ENCODE measurements around the gene DAAM1.

DAAM1 gene

DNA sequence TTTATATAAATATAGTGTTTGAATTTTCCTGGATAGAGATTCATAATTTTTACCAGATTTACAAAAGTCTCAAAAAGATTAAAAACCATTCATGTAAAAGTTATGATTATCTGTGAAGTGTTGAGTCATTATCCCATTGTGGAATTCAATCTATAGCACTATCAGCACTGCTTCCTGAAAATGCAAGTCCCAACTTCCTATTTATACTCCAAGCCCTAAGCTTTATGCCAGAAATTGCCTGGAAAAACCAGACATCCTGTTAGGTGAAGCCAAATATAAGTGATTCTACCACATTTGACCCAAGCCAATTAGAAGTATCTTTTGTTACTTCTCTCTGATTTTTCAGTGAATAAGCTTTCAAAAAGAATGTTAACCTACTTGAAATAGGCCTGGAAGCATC is 147.6 kb downstream of the DAAM1 start:
- no peak overlapping the region for H3K4me2 ChIP-seq (ENCODE audit: low read length)
- no peak overlapping the region for H3K4me3 ChIP-seq (ENCODE audit: low read length)
- no peaks in the 10 kb centered on the region for H3K9me3 ChIP-seq (replicated peaks; ENCODE audit: low read length)
- H3K4me1 ChIP-seq (ENCODE audit: control insufficient read depth, insufficient read depth, low read length) = peaks cover 31% of the 10 kb centered on the region
- no peak overlapping the region for H3K9ac ChIP-seq (ENCODE audit: low read depth, low read length)
- no peaks in the 10 kb centered on the region for H3K27me3 ChIP-seq (ENCODE audit: control insufficient read depth, insufficient read depth, low read length)
- peaks cover 4% of the 10 kb centered on the region for H3K36me3 ChIP-seq (ENCODE audit: insufficient read depth, low read length)

DNA sequence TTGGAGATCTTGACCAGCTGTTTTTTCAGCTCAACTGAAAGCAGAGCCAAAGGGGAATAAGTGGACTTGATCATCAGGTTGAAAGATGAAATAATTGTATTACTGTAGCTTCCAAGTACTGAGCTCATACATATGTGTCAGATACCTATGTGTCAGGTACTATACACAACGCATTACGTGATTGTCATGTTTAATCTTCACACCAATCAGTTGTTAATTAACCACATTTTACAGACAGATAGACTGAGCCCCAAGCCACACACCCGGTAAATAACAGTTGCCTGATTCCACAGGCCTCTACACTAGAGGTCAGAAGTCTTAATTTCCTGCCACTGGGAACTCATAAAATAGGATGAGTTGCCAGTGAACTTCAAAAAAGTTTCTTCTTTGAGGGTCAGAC is 148.2 kb downstream of the DAAM1 start:
- Histone ChIP-seq H3K4me2 (ENCODE audit: low read length) (no peak overlapping the region), H3K9ac (ENCODE audit: low read depth, low read length) (no peak overlapping the region), H3K36me3 (ENCODE audit: insufficient read depth, low read length) (peaks cover 4% of the 10 kb centered on the region), H3K27me3 (ENCODE audit: control insufficient read depth, insufficient read depth, low read length) (no peaks in the 10 kb centered on the region), H3K4me3 (ENCODE audit: low read length) (no peak overlapping the region), H3K9me3 (replicated peaks; ENCODE audit: low read length) (no peaks in the 10 kb centered on the region), H3K4me1 (ENCODE audit: control insufficient read depth, insufficient read depth, low read length) (peaks cover 31% of the 10 kb centered on the region)

DNA sequence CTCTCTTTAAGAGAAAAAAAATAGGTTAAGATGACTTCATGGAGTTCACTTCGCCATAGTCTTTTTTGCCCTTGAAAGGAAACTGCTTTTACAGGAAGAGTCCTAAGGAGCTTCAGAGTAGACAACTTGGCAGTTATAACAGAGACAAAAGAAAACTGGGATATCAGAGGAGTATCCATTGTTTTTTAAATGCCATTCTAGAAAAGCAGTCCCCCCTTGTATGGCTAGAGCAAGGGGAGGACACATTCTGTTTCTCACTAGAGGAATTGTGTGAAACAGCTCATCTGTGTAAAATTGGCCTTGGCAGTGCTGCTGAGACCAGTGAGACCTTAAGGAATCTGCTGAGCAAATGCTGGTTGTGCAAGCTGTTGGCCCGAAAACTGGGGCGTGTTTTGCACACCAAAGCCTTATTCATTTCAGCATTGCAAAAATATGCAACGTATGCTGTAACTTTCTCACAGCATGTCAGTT is 148.7 kb downstream of the DAAM1 start:
- H3K27me3 ChIP-seq (ENCODE audit: control insufficient read depth, insufficient read depth, low read length) = no peaks in the 10 kb centered on the region
- H3K4me2 ChIP-seq (ENCODE audit: low read length) = no peak overlapping the region
- no peak overlapping the region for H3K9ac ChIP-seq (ENCODE audit: low read depth, low read length)
- H3K9me3 ChIP-seq (replicated peaks; ENCODE audit: low read length) = no peaks in the 10 kb centered on the region
- peaks cover 31% of the 10 kb centered on the region for H3K4me1 ChIP-seq (ENCODE audit: control insufficient read depth, insufficient read depth, low read length)
- H3K4me3 ChIP-seq (ENCODE audit: low read length) = no peak overlapping the region
- H3K36me3 ChIP-seq (ENCODE audit: insufficient read depth, low read length) = peaks cover 4% of the 10 kb centered on the region

DNA sequence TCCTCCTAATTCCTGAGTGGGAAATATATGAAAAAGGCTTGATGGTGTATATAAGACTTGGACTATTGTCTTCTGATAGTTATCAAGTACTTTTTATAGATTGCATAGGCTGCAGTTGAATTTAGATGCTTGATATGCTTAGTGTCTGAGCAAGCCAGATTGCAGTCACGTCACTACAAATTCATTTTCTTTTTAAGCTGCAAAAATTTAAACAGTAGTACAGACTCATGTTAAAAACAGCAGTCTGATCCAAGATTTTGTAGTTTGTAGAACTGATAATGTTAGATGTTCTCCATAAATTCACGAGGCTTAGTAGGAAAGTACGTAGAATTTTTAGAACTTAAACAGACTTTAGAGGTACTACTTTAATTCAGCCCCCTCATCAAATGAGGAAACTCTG is 150.3 kb downstream of the DAAM1 start:
- no peaks in the 10 kb centered on the region for H3K9me3 ChIP-seq (replicated peaks; ENCODE audit: low read length)
- H3K4me1 ChIP-seq (ENCODE audit: control insufficient read depth, insufficient read depth, low read length) = peaks cover 19% of the 10 kb centered on the region
- no peak overlapping the region for H3K4me3 ChIP-seq (ENCODE audit: low read length)
- no peaks in the 10 kb centered on the region for H3K27me3 ChIP-seq (ENCODE audit: control insufficient read depth, insufficient read depth, low read length)
- no peak overlapping the region for H3K9ac ChIP-seq (ENCODE audit: low read depth, low read length)
- peaks cover 4% of the 10 kb centered on the region for H3K36me3 ChIP-seq (ENCODE audit: insufficient read depth, low read length)
- no peak overlapping the region for H3K4me2 ChIP-seq (ENCODE audit: low read length)

DNA sequence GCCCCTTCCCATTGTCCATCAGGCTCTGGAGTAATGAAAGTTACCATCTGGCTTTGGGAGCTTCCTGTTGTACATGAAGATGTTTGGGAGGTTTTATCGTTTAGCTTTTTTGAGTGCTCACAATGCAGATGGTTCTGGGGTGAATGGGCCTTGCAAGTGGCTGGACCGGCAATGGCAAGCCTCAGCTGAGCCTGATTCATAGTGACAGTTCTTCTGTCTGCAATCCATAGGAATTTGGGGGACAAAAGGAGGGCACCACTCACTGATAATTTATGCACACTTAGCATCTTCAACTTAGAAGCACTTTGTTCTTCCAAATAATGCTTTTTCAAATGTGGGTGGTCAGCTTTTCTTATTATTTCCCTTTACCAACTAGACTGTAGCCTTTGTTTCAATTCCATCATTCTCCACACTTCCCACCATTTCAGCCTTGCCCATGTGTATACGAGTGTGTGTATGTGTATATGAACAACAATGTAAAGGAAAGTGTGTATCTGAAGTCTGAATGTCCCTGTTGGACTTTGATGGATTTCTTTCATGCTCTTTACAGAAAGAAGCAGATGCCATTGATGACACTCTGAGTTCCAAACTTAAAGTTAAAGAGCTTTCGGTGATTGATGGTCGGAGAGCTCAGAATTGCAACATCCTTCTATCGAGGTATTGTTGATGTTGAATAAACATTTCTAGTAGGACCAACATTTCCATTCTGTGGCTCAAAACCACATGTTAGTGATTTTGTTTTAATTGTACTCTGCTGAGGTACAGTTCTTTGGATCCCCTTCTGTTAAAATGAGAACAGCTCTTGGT is 151.3 kb downstream of the DAAM1 start:
- Histone ChIP-seq H3K9me3 (replicated peaks; ENCODE audit: low read length) (no peaks in the 10 kb centered on the region), H3K4me1 (ENCODE audit: control insufficient read depth, insufficient read depth, low read length) (peaks cover 15% of the 10 kb centered on the region), H3K27me3 (ENCODE audit: control insufficient read depth, insufficient read depth, low read length) (no peaks in the 10 kb centered on the region), H3K4me2 (ENCODE audit: low read length) (no peak overlapping the region), H3K36me3 (ENCODE audit: insufficient read depth, low read length) (peaks cover 4% of the 10 kb centered on the region), H3K9ac (ENCODE audit: low read depth, low read length) (no peak overlapping the region), H3K4me3 (ENCODE audit: low read length) (no peak overlapping the region)

DNA sequence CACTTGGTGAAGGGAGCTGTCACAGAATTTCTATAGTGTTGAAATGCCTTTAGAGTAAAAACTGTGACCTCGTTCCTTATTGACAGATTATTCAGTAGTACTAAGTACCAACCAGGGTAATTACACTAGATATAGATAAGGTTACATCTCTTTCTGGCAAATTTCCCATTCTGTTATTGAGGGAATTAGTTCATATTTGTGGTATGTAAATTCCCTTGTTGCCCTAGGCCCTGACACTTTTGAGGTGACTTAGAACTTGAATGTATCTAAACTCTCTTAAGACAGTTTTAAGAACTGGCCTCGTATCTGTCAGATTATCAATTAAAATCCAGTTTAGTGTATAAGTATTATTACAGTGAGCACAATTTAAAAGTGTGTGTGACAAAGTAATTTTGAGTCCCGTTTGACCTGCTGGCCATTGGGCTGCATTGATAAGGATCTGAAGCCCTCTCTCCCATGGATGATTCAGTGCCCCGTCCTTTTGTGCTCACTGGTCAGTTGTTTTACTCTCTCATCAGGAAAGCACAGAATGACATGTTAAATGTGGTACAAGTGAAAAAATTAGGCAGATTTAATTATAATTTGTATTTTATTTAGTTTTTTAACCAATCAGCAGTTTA is 153.5 kb downstream of the DAAM1 start:
- H3K9me3 ChIP-seq (replicated peaks; ENCODE audit: low read length) = no peaks in the 10 kb centered on the region
- peaks cover 4% of the 10 kb centered on the region for H3K36me3 ChIP-seq (ENCODE audit: insufficient read depth, low read length)
- no peak overlapping the region for H3K4me2 ChIP-seq (ENCODE audit: low read length)
- H3K27me3 ChIP-seq (ENCODE audit: control insufficient read depth, insufficient read depth, low read length) = no peaks in the 10 kb centered on the region
- H3K4me1 ChIP-seq (ENCODE audit: control insufficient read depth, insufficient read depth, low read length) = peaks cover 11% of the 10 kb centered on the region
- no peak overlapping the region for H3K4me3 ChIP-seq (ENCODE audit: low read length)
- H3K9ac ChIP-seq (ENCODE audit: low read depth, low read length) = no peak overlapping the region

DNA sequence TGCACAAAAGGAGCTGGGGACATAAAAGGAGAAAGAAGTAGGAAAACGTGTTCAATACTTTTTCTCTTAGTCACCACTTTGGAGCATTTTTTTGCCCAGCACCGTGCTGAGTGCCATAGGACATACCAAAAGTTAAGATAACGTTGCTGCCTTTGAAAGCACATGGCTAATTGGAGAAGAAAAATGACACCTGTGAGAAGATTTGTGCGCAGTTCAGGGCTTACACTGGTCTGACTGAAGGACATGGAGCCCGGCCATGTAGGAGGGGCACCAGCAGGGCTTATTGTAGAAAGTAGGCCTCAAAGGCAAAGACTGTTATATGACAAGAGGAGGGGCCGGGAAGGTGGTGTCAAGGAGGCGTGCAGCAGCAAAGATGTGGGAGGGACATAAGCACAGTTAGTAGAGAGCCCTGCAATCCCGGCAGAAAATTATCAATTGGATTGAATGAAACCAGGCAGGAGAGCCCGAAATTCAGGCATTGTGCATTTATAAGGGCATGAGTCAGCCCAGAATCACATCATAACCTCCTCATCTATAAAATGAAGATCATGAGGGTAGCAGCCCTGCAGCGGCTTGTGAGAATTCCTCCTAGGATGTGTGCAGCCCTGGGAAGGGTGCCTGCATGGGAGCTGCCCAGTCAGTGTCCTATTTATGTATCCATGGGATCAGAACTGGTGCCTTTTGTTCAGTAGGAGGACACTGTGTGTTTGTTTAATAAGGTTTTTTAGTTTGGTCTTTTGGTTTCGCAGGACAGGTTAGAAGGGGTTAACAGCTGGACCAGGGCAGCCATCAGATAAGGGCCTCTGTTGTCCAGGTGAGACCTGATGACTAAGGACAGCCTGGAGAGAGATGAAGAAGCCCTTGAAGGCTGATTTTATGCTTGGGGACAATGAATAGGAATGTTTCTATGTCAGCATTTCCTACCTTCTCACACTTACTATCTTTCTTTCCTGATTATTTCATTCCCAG is 154.3 kb downstream of the DAAM1 start:
- no peak overlapping the region for H3K4me3 ChIP-seq (ENCODE audit: low read length)
- H3K27me3 ChIP-seq (ENCODE audit: control insufficient read depth, insufficient read depth, low read length) = no peaks in the 10 kb centered on the region
- peaks cover 4% of the 10 kb centered on the region for H3K36me3 ChIP-seq (ENCODE audit: insufficient read depth, low read length)
- H3K4me2 ChIP-seq (ENCODE audit: low read length) = no peak overlapping the region
- no peaks in the 10 kb centered on the region for H3K9me3 ChIP-seq (replicated peaks; ENCODE audit: low read length)
- H3K4me1 ChIP-seq (ENCODE audit: control insufficient read depth, insufficient read depth, low read length) = peaks cover 4% of the 10 kb centered on the region
- no peak overlapping the region for H3K9ac ChIP-seq (ENCODE audit: low read depth, low read length)

DNA sequence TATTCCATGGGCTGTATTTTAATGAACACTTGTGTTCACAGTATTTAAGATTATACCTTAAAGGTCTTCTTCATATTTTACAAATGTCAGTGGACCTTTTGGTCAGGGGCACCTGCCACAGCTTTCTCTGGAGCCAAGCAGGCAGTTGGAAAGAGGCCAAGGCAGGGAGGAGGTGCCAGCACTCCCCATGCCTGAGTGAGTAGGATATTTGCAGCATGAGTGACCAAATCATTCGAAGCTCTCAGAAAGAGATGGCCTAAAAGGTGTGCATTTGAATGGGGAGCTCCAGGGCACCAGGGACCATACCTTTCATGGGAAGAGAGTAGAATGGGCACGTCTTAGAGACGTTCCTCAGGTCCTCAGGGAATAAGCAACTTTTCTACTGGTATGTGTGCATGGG is 155.1 kb downstream of the DAAM1 start:
- Histone ChIP-seq H3K4me2 (ENCODE audit: low read length) (no peak overlapping the region), H3K9ac (ENCODE audit: low read depth, low read length) (no peak overlapping the region), H3K4me1 (ENCODE audit: control insufficient read depth, insufficient read depth, low read length) (peaks cover 4% of the 10 kb centered on the region), H3K9me3 (replicated peaks; ENCODE audit: low read length) (no peaks in the 10 kb centered on the region), H3K36me3 (ENCODE audit: insufficient read depth, low read length) (peaks cover 6% of the 10 kb centered on the region), H3K4me3 (ENCODE audit: low read length) (no peak overlapping the region), H3K27me3 (ENCODE audit: control insufficient read depth, insufficient read depth, low read length) (no peaks in the 10 kb centered on the region)

DNA sequence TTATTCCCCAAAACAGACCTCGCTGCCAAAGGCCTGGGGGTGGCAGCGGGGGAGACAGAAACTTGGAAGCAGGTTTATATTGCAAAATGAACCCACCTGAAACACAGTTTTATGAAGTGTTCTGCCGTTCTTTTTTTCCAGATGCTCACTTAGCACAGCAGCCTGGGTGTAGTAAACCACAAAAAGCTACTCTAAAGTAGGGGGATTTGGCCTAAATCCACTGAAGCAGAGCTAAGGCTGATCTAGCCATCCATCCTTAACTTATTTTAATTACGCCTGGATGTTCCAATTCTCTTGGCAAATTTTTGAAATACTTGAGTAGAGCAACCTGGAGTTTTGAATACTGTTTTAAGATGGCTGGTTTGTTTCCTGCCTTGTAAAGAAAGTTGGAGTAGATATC is 155.5 kb downstream of the DAAM1 start:
- no peak overlapping the region for H3K9ac ChIP-seq (ENCODE audit: low read depth, low read length)
- no peak overlapping the region for H3K4me3 ChIP-seq (ENCODE audit: low read length)
- H3K27me3 ChIP-seq (ENCODE audit: control insufficient read depth, insufficient read depth, low read length) = no peaks in the 10 kb centered on the region
- H3K36me3 ChIP-seq (ENCODE audit: insufficient read depth, low read length) = peaks cover 6% of the 10 kb centered on the region
- H3K9me3 ChIP-seq (replicated peaks; ENCODE audit: low read length) = no peaks in the 10 kb centered on the region
- no peak overlapping the region for H3K4me2 ChIP-seq (ENCODE audit: low read length)
- H3K4me1 ChIP-seq (ENCODE audit: control insufficient read depth, insufficient read depth, low read length) = peaks cover 4% of the 10 kb centered on the region

DNA sequence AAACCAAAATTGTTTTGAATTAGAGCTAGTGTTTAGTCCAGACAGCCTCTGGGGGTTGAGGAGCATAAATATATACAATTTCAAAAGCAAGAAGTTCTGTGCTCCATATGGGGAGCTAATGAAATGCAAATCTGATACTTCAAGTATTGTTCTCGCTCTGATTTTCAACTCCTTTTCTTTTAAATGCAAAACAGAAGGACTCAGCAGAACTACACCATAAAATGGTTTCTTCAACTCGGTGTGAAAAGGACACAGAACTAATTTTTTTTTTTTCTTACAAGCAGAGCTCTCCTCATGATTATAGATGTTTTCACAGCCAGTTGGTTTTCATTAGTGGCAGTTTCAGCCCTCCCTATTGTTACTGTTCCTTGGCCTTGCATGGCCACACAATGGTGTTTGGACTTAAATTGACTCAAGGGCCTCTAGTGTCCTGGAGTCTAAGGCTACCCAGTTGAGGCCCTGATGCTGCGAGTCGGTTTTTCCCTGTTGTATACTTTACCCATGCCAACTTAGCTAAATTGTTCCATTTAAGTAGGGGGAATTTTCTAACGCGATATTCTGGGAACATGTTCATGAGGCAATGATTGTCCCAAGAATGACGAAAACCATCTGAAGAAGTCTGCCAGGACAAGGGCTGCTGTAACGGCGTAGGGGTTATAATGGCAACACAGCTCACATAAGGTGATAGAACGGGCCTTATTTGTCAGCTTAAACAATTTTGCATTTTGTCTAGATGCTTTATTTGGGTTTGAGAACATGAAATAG is 156.4 kb downstream of the DAAM1 start:
- Histone ChIP-seq H3K4me1 (ENCODE audit: control insufficient read depth, insufficient read depth, low read length) (peaks cover 4% of the 10 kb centered on the region), H3K36me3 (ENCODE audit: insufficient read depth, low read length) (peaks cover 6% of the 10 kb centered on the region), H3K4me2 (ENCODE audit: low read length) (no peak overlapping the region), H3K9ac (ENCODE audit: low read depth, low read length) (no peak overlapping the region), H3K27me3 (ENCODE audit: control insufficient read depth, insufficient read depth, low read length) (no peaks in the 10 kb centered on the region), H3K4me3 (ENCODE audit: low read length) (no peak overlapping the region), H3K9me3 (replicated peaks; ENCODE audit: low read length) (no peaks in the 10 kb centered on the region)

DNA sequence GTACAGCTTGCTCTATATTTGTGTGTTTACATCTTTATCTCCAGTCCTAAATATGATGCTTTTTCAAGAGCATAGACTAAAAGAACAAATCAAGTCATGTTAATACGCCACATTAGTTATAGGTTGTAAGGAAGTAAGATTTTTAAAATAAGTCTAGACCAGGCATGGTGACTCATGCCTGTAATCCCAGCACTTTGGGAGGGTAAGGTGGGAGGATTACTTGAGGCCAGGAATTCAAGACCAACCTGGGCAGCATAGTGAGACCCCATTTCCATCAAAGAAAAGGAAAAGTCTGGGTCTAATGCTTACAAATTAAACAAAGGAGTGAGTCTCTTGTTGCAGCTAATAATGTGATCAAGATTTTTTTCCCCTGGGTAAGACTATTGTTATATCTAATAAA is 157.9 kb downstream of the DAAM1 start:
- H3K27me3 ChIP-seq (ENCODE audit: control insufficient read depth, insufficient read depth, low read length) = no peaks in the 10 kb centered on the region
- H3K4me2 ChIP-seq (ENCODE audit: low read length) = no peak overlapping the region
- peaks cover 4% of the 10 kb centered on the region for H3K4me1 ChIP-seq (ENCODE audit: control insufficient read depth, insufficient read depth, low read length)
- H3K4me3 ChIP-seq (ENCODE audit: low read length) = no peak overlapping the region
- H3K36me3 ChIP-seq (ENCODE audit: insufficient read depth, low read length) = peaks cover 2% of the 10 kb centered on the region
- no peaks in the 10 kb centered on the region for H3K9me3 ChIP-seq (replicated peaks; ENCODE audit: low read length)
- H3K9ac ChIP-seq (ENCODE audit: low read depth, low read length) = no peak overlapping the region

Data from skeletal muscle satellite cell (primary cell).